WTC11 (cell line): ENCODE measurements around the gene CYB561D1. TPM values are rescaled to one million over a fixed set of nuclear protein-coding genes. Genes with fewer than 3 reads are reported as not detected.

Experiments used
- AR ChIP-seq: fragments of 250-450 bp; sonication (Bioruptor Pico); IDR thresholded peaks from 2 replicates; pipeline ENCODE4 v1.9.0; 2021; ENCODE audit warnings: mild to moderate bottlenecking
- ATF3 ChIP-seq: sonication (generic); formaldehyde crosslinking; conservative IDR thresholded peaks from 2 replicates; pipeline ENCODE4 v1.8.1; 2022; ENCODE audit warnings: mild to moderate bottlenecking, missing genetic modification reagents
- CREM ChIP-seq: sonication (generic); formaldehyde crosslinking; IDR thresholded peaks from 2 replicates; pipeline ENCODE4 v1.8.1; 2022; ENCODE audit warnings: mild to moderate bottlenecking, missing genetic modification reagents, moderate library complexity
- ETV6 ChIP-seq: sonication (generic); formaldehyde crosslinking; IDR thresholded peaks from 2 replicates; pipeline ENCODE4 v1.8.1; 2022; ENCODE audit warnings: mild to moderate bottlenecking, missing genetic modification reagents
- FOXP1 ChIP-seq: sonication (generic); formaldehyde crosslinking; IDR thresholded peaks from 2 replicates; pipeline ENCODE4 v1.8.0; 2022; ENCODE audit warnings: missing genetic modification reagents, mild to moderate bottlenecking, moderate library complexity, borderline replicate concordance
- GABPB1 ChIP-seq: sonication (generic); formaldehyde crosslinking; IDR thresholded peaks from 2 replicates; pipeline ENCODE4 v1.8.1; 2023; ENCODE audit warnings: mild to moderate bottlenecking, missing genetic modification reagents
- GTF2I ChIP-seq: fragments of 250-450 bp; sonication (Bioruptor Pico); conservative IDR thresholded peaks from 2 replicates; pipeline ENCODE4 v1.4.0; 2021; ENCODE audit warnings: mild to moderate bottlenecking
- JUN ChIP-seq: sonication (generic); formaldehyde crosslinking; IDR thresholded peaks from 2 replicates; pipeline ENCODE4 v1.8.0; 2023; ENCODE audit warnings: mild to moderate bottlenecking, missing genetic modification reagents
- KAT7 ChIP-seq: sonication (generic); formaldehyde crosslinking; IDR thresholded peaks from 2 replicates; pipeline ENCODE4 v1.8.1; 2023; ENCODE audit warnings: missing genetic modification reagents, mild to moderate bottlenecking, borderline replicate concordance
- MAX ChIP-seq: sonication (generic); formaldehyde crosslinking; IDR thresholded peaks from 2 replicates; pipeline ENCODE4 v1.8.0; 2022; ENCODE audit warnings: mild to moderate bottlenecking, missing genetic modification reagents
- MLX ChIP-seq: sonication (generic); formaldehyde crosslinking; IDR thresholded peaks from 2 replicates; pipeline ENCODE4 v1.8.1; 2023; ENCODE audit warnings: mild to moderate bottlenecking, missing genetic modification reagents, moderate library complexity
- NFYB ChIP-seq: sonication (generic); formaldehyde crosslinking; conservative IDR thresholded peaks from 2 replicates; pipeline ENCODE4 v1.8.0; 2022; ENCODE audit warnings: low read depth, missing genetic modification reagents
- NR3C1 ChIP-seq: sonication (generic); formaldehyde crosslinking; conservative IDR thresholded peaks from 2 replicates; pipeline ENCODE4 v1.8.1; 2023; ENCODE audit warnings: low read depth, mild to moderate bottlenecking, missing genetic modification reagents
- SMAD4 ChIP-seq: sonication (generic); formaldehyde crosslinking; IDR thresholded peaks from 2 replicates; pipeline ENCODE4 v1.8.0; 2022; ENCODE audit warnings: mild to moderate bottlenecking, missing genetic modification reagents
- TEAD1 ChIP-seq: sonication (generic); formaldehyde crosslinking; IDR thresholded peaks from 2 replicates; pipeline ENCODE4 v1.8.0; 2022; ENCODE audit warnings: mild to moderate bottlenecking, missing genetic modification reagents
- USF1 ChIP-seq: sonication (generic); formaldehyde crosslinking; IDR thresholded peaks from 2 replicates; pipeline ENCODE4 v1.8.0; 2022; ENCODE audit warnings: mild to moderate bottlenecking, missing genetic modification reagents
- USF2 ChIP-seq: sonication (generic); formaldehyde crosslinking; IDR thresholded peaks from 2 replicates; pipeline ENCODE4 v1.8.1; 2023; ENCODE audit warnings: mild to moderate bottlenecking, missing genetic modification reagents, moderate library complexity
- ZBTB21 ChIP-seq: sonication (generic); formaldehyde crosslinking; IDR thresholded peaks from 2 replicates; pipeline ENCODE4 v1.8.1; 2023; ENCODE audit warnings: mild to moderate bottlenecking, missing genetic modification reagents, borderline replicate concordance
- ZNF219 ChIP-seq: sonication (generic); formaldehyde crosslinking; IDR thresholded peaks from 2 replicates; pipeline ENCODE4 v1.8.0; 2023; ENCODE audit warnings: missing genetic modification reagents, mild to moderate bottlenecking, borderline replicate concordance
- ZNF281 ChIP-seq: sonication (generic); formaldehyde crosslinking; IDR thresholded peaks from 2 replicates; pipeline ENCODE4 v1.8.0; 2023; ENCODE audit warnings: mild to moderate bottlenecking, missing genetic modification reagents
- ZNF317 ChIP-seq: sonication (generic); formaldehyde crosslinking; IDR thresholded peaks from 2 replicates; pipeline ENCODE4 v1.8.1; 2023; ENCODE audit warnings: low read depth, mild to moderate bottlenecking, moderate library complexity, missing genetic modification reagents, borderline replicate concordance
- total RNA-seq: library from RNA; stranded (reverse); gene quantifications from 3 replicates; pipeline ENCODE4 v1.2.3, GENCODE V29; 2021
- TF ChIP-seq, protein P1 (sequence below): sonication (generic); formaldehyde crosslinking; IDR thresholded peaks from 2 replicates; pipeline ENCODE4 v1.8.1; 2022; ENCODE audit warnings: missing genetic modification reagents, borderline replicate concordance
- TF ChIP-seq, protein P2 (sequence below): fragments of 250-450 bp; sonication (Bioruptor Pico); conservative IDR thresholded peaks from 2 replicates; pipeline ENCODE4 v1.9.0; 2021; ENCODE audit warnings: mild to moderate bottlenecking
- TF ChIP-seq, protein P3 (sequence below): sonication (generic); formaldehyde crosslinking; IDR thresholded peaks from 2 replicates; pipeline ENCODE4 v1.8.0; 2023; ENCODE audit warnings: missing genetic modification reagents

CYB561D1 gene
- total RNA-seq, 1 experiment from 2014 or later: 6.7 TPM

GRCh38 chr1:109548321-109549267 lies 54.7 kb downstream of the CYB561D1 start, which contains the start of gene GNAI3 (continued):
- no peak for TF ChIP-seq AR
- peak; percentile 86; the same call in 1 of the 2 replicates for TF ChIP-seq TEAD1
- TF ChIP-seq, protein P1, sequence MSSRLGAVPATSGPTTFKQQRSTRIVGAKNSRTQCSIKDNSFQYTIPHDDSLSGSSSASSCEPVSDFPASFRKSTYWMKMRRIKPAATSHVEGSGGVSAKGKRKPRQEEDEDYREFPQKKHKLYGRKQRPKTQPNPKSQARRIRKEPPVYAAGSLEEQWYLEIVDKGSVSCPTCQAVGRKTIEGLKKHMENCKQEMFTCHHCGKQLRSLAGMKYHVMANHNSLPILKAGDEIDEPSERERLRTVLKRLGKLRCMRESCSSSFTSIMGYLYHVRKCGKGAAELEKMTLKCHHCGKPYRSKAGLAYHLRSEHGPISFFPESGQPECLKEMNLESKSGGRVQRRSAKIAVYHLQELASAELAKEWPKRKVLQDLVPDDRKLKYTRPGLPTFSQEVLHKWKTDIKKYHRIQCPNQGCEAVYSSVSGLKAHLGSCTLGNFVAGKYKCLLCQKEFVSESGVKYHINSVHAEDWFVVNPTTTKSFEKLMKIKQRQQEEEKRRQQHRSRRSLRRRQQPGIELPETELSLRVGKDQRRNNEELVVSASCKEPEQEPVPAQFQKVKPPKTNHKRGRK: no peak
- TF ChIP-seq ETV6 (CRISPR knock-in tag): peak; percentile 52
- TF ChIP-seq JUN (CRISPR knock-in tag): no peak
- TF ChIP-seq NR3C1 (CRISPR knock-in tag): no peak
- TF ChIP-seq, protein P2, sequence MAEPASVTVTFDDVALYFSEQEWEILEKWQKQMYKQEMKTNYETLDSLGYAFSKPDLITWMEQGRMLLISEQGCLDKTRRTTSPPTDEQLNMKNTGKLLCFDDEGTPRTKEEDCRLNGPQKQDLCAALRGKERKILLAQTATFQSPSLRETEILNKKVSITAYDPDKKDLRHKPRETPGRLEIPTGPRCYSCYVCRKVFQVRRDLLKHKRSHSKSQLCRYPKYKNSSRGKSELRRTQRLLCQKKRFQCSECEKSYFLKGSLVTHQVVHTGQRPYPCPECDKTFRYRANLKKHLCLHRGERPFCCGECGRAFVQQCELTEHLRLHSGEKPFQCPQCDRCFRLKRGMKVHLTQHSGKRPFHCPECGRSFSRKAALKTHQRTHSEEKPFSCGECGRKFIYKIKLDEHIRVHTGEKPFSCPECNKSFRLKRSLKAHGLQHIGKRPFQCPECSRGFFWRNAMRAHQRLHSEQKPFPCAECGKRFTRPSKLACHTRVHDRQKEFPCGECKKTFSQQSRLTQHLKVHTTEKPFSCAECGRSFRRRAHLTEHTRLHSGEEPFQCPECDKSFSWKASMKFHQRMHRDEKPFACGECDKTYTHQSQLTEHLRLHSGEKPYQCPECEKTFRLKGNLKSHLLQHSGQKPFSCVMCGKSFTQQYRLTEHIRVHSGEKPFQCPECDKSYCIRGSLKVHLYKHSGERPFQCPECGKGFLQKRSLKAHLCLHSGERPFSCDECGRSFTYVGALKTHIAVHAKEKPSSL (CRISPR knock-in tag): no peak
- TF ChIP-seq ATF3: no peak
- peak; percentile 91 for TF ChIP-seq CREM
- TF ChIP-seq, protein P3, sequence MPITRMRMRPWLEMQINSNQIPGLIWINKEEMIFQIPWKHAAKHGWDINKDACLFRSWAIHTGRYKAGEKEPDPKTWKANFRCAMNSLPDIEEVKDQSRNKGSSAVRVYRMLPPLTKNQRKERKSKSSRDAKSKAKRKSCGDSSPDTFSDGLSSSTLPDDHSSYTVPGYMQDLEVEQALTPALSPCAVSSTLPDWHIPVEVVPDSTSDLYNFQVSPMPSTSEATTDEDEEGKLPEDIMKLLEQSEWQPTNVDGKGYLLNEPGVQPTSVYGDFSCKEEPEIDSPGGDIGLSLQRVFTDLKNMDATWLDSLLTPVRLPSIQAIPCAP (CRISPR knock-in tag): 0 out of 2 replicates have a peak, but pooled peaks have one; percentile 59
- TF ChIP-seq MLX (CRISPR knock-in tag): no peak
- no peak; the same call in none of the 2 replicates for TF ChIP-seq FOXP1
- TF ChIP-seq ZNF317 (CRISPR knock-in tag): no peak
- peak; percentile 78; the same call in 1 of the 2 replicates for TF ChIP-seq MAX
- TF ChIP-seq USF1 (CRISPR knock-in tag): peak; percentile 75
- TF ChIP-seq KAT7: no peak
- no peak for TF ChIP-seq SMAD4
- TF ChIP-seq USF2 (CRISPR knock-in tag): no peak; the same call in none of the 2 replicates
- TF ChIP-seq NFYB (CRISPR knock-in tag): peak; percentile 12; the same call in 1 of the 2 replicates
- TF ChIP-seq GTF2I (CRISPR knock-in tag): no peak
- no peak for TF ChIP-seq ZNF219 (CRISPR knock-in tag)
- TF ChIP-seq ZNF281 (CRISPR knock-in tag): peak; percentile 36; the same call in 1 of the 2 replicates
- TF ChIP-seq GABPB1 (CRISPR knock-in tag): peak; percentile 74
- no peak for TF ChIP-seq ZBTB21 (CRISPR knock-in tag)
